GM23338 (cell line): ENCODE data around the gene CDK13. TPM values are rescaled to one million over a fixed set of nuclear protein-coding genes. Genes with fewer than 3 reads are reported as not detected.

Experiments used
- ATAC-seq: fragments of 200-7000 bp; cut with Tn5 transposase; 3 replicates; pipeline ENCODE4 v1.9.1; 2020
- DNase-seq: peaks from one replicate; pipeline ENCODE4 v3.0.0-alpha.2; 2015; ENCODE audit warnings: low spot score
- H2AFZ ChIP-seq: fragments of 200-600 bp; sonication (generic); 2 replicates; pipeline ENCODE4 v1.8.0; 2016; ENCODE audit warnings: antibody characterized with exemption, mild to moderate bottlenecking, moderate library complexity
- H3F3A ChIP-seq: fragments of 200-600 bp; sonication (generic); replicated peaks from 2 replicates; pipeline ENCODE4 v1.8.0; 2017; ENCODE audit warnings: antibody characterized with exemption, mixed run types, low read depth
- H3K27ac ChIP-seq: fragments of 200-600 bp; sonication (generic); 2 replicates; pipeline ENCODE4 v1.6.1; 2016; ENCODE audit warnings: low read depth
- H3K27me3 ChIP-seq: fragments of 200-600 bp; sonication (generic); 2 replicates; pipeline ENCODE4 v1.8.0; 2016; ENCODE audit warnings: mild to moderate bottlenecking, mixed run types, moderate library complexity; ENCODE audit not compliant: insufficient read depth
- H3K36me3 ChIP-seq: fragments of 200-600 bp; sonication (generic); 2 replicates; pipeline ENCODE4 v1.8.0; 2016; ENCODE audit warnings: mild to moderate bottlenecking; ENCODE audit not compliant: insufficient read depth
- H3K4me1 ChIP-seq: fragments of 200-600 bp; sonication (generic); 2 replicates; pipeline ENCODE4 v1.8.0; 2016; ENCODE audit warnings: mild to moderate bottlenecking, moderate library complexity; ENCODE audit not compliant: insufficient read depth
- H3K4me2 ChIP-seq: fragments of 200-600 bp; sonication (generic); 2 replicates; pipeline ENCODE4 v1.7.1; 2017; ENCODE audit warnings: mixed run types
- H3K4me3 ChIP-seq: fragments of 200-600 bp; sonication (generic); 2 replicates; pipeline ENCODE4 v1.6.1; 2016; ENCODE audit warnings: mixed run types
- H3K79me2 ChIP-seq: fragments of 200-600 bp; sonication (generic); replicated peaks from 2 replicates; pipeline ENCODE4 v1.8.0; 2017; ENCODE audit warnings: mild to moderate bottlenecking; ENCODE audit not compliant: insufficient read depth
- H3K9me2 ChIP-seq: fragments of 200-600 bp; sonication (generic); 2 replicates; pipeline ENCODE4 v1.8.0; 2017; ENCODE audit not compliant: insufficient read depth
- H4K20me1 ChIP-seq: fragments of 200-600 bp; sonication (generic); replicated peaks from 2 replicates; pipeline ENCODE4 v1.8.0; 2017; ENCODE audit warnings: mild to moderate bottlenecking; ENCODE audit not compliant: insufficient read depth
- H3K27ac Mint-ChIP-seq: 2 replicates; pipeline ENCODE4 v1.8.0; 2020; ENCODE audit warnings: inconsistent platforms, mild to moderate bottlenecking, moderate library complexity, mixed read lengths
- H3K27me3 Mint-ChIP-seq: 3 replicates; pipeline ENCODE4 v1.8.0; 2022; ENCODE audit warnings: low read depth, mild to moderate bottlenecking, moderate library complexity, mixed read lengths, inconsistent platforms; ENCODE audit not compliant: insufficient read depth, poor library complexity
- H3K36me3 Mint-ChIP-seq: 3 replicates; pipeline ENCODE4 v1.8.0; 2021; ENCODE audit warnings: low read depth, mild to moderate bottlenecking, inconsistent platforms, moderate library complexity, mixed read lengths
- H3K4me1 Mint-ChIP-seq: 3 replicates; pipeline ENCODE4 v1.8.0; 2020; ENCODE audit warnings: mild to moderate bottlenecking, inconsistent platforms, mixed read lengths
- H3K4me3 Mint-ChIP-seq: 3 replicates; pipeline ENCODE4 v1.8.0; 2021; ENCODE audit warnings: moderate library complexity, mild to moderate bottlenecking, inconsistent platforms, mixed read lengths
- H3K9me3 Mint-ChIP-seq: 3 replicates; pipeline ENCODE4 v1.8.0; 2020; ENCODE audit warnings: moderate library complexity, mild to moderate bottlenecking, inconsistent platforms, mixed read lengths
- CREB1 ChIP-seq: fragments of 250-450 bp; sonication (Bioruptor Pico); IDR thresholded peaks from 2 replicates; pipeline ENCODE4 v1.5.0; 2020; ENCODE audit warnings: low read depth, mild to moderate bottlenecking, moderate library complexity
- CTCF ChIP-seq, 2 experiments: fragments of 200-600 bp in 1 of 2; sonication (generic) in 1 of 2; conservative IDR thresholded peaks; 2 replicates each; pipeline versions ENCODE4 v1.5.1 to v1.6.1; 2016 to 2017; ENCODE audit warnings: antibody characterized with exemption in 2 of 2, low read depth in 2 of 2, mild to moderate bottlenecking in 2 of 2, moderate library complexity in 1 of 2
- ETS1 ChIP-seq: IDR thresholded peaks from 2 replicates; pipeline ENCODE4 v1.6.1; 2016; ENCODE audit warnings: antibody characterized with exemption
- EZH2 ChIP-seq: fragments of 200-600 bp; sonication (generic); IDR thresholded peaks from one replicate; pipeline ENCODE4 v1.8.0; 2017; ENCODE audit warnings: antibody characterized with exemption, mild to moderate bottlenecking, low read depth; ENCODE audit not compliant: unreplicated experiment
- EZH2phosphoT487 ChIP-seq: fragments of 200-600 bp; sonication (generic); IDR thresholded peaks from one replicate; pipeline ENCODE4 v1.8.1; 2018; ENCODE audit warnings: antibody characterized with exemption; ENCODE audit not compliant: unreplicated experiment
- JUNB ChIP-seq: IDR thresholded peaks from one replicate; pipeline ENCODE4 v1.6.1; 2016; ENCODE audit warnings: antibody characterized with exemption; ENCODE audit not compliant: unreplicated experiment
- NANOG ChIP-seq: IDR thresholded peaks from 2 replicates; pipeline ENCODE4 v1.6.1; 2016; ENCODE audit warnings: antibody characterized with exemption, borderline replicate concordance
- POLR2AphosphoS5 ChIP-seq: IDR thresholded peaks from 2 replicates; pipeline ENCODE4 v1.6.1; 2016; ENCODE audit warnings: antibody characterized with exemption, low read depth
- REST ChIP-seq: IDR thresholded peaks from one replicate; pipeline ENCODE4 v1.6.1; 2018; ENCODE audit warnings: antibody characterized with exemption; ENCODE audit not compliant: unreplicated experiment
- STAT1 ChIP-seq: IDR thresholded peaks from one replicate; pipeline ENCODE4 v1.6.1; 2016; ENCODE audit warnings: antibody characterized with exemption; ENCODE audit not compliant: unreplicated experiment
- ZNF114 ChIP-seq: fragments of 250-450 bp; sonication (Bioruptor Pico); IDR thresholded peaks from 2 replicates; pipeline ENCODE4 v1.5.0; 2020; ENCODE audit warnings: mild to moderate bottlenecking, moderate library complexity
- ZNF331 ChIP-seq: fragments of 250-450 bp; sonication (Bioruptor Pico); IDR thresholded peaks from 2 replicates; pipeline ENCODE4 v1.5.0; 2020; ENCODE audit warnings: low read depth, mild to moderate bottlenecking, moderate library complexity
- ZNF462 ChIP-seq: fragments of 250-450 bp; sonication (Bioruptor Pico); IDR thresholded peaks from 2 replicates; pipeline ENCODE4 v1.5.0; 2020; ENCODE audit warnings: mild to moderate bottlenecking, moderate library complexity
- polyA plus RNA-seq: library from polyadenylated mRNA; unstranded; fragments of >200 nt; fragmentation: Nextera tagmentation; extraction: Ambion mirVana; gene quantifications from 2 replicates; pipeline ENCODE4 v1.2.1, GENCODE V29; 2016
- total RNA-seq: library from RNA; depleted of rRNA; stranded (reverse); fragments of >200 nt; shearing (Covaris generic); gene quantifications from 2 replicates; pipeline ENCODE4 v1.2.3, GENCODE V29; 2014

CDK13 gene
- total and polyA plus RNA-seq, 2 experiments from 2014 or later = 39.4 to 80.2 TPM

GRCh38 chr7:40135317-40135610 lies 185.2 kb downstream of the CDK13 start:
- H3K27me3 ChIP-seq = peaks cover 17% of the 10 kb centered on the region
- peak overlapping the region; percentile 91 for H3K4me2 ChIP-seq
- no peak for ATAC-seq
- peak; percentile 42 for DNase-seq
- TF ChIP-seq JUNB = no peak
- no peak for TF ChIP-seq CTCF (conservative IDR thresholded peaks at IDR 0.05; ENCODE audit: low read depth in 2 of 2)
- no peak for TF ChIP-seq ZNF114 (CRISPR knock-in tag)
- TF ChIP-seq STAT1 = no peak
- TF ChIP-seq NANOG = no peak
- TF ChIP-seq EZH2 = no peak
- no peak for TF ChIP-seq CREB1 (CRISPR knock-in tag)
- TF ChIP-seq REST = no peak
- no peak for TF ChIP-seq ETS1
- TF ChIP-seq ZNF462 (CRISPR knock-in tag) = no peak
- TF ChIP-seq ZNF331 (CRISPR knock-in tag) = no peak
- no peak for TF ChIP-seq POLR2AphosphoS5
- TF ChIP-seq EZH2phosphoT487 = no peak
- H3F3A ChIP-seq = no peaks in the 10 kb centered on the region
- no peak overlapping the region for H3K27ac ChIP-seq
- Mint-ChIP-seq H3K36me3 (no peaks in the 10 kb centered on the region; the same call in 2 of the 3 replicates), H3K27me3 (peaks cover 13% of the 10 kb centered on the region), H3K27ac (no peak overlapping the region), H3K9me3 (no peaks in the 10 kb centered on the region), H3K4me1 (peaks cover 4% of the 10 kb centered on the region; the same call in 2 of the 3 replicates), H3K4me3 (peak overlapping the region; percentile 95)
- H3K9me2 ChIP-seq = no peaks in the 10 kb centered on the region
- H3K79me2 ChIP-seq = peaks cover 38% of the 10 kb centered on the region
- peak overlapping the region; percentile 96 for H2AFZ ChIP-seq
- H3K36me3 ChIP-seq = no peaks in the 10 kb centered on the region
- peaks cover 6% of the 10 kb centered on the region; the same call in 1 of the 2 replicates for H3K4me1 ChIP-seq
- H3K4me3 ChIP-seq = peak overlapping the region; percentile 97
- no peaks in the 10 kb centered on the region; the same call in none of the 2 replicates for H4K20me1 ChIP-seq
